Measurements from ENCODE around the gene RNF43.

Gene RNF43

GRCh38 chr17:58376472-58377000 is 40.8 kb downstream of the RNF43 start:
- Histone ChIP-seq H3K27me3 (ENCODE audit: insufficient read depth, insufficient read length) (no peaks in the 10 kb centered on the region), H3K4me1 (ENCODE audit: insufficient read depth, insufficient read length) (peaks cover 14% of the 10 kb centered on the region), H3K4me3 (ENCODE audit: insufficient read length, low read depth) (no peak overlapping the region), H3K36me3 (ENCODE audit: insufficient read depth, insufficient read length, low read length) (peaks cover 12% of the 10 kb centered on the region), H3K9me3 (ENCODE audit: insufficient read depth, low read length) (no peaks in the 10 kb centered on the region), H3K9ac (ENCODE audit: insufficient read length, low read depth) (no peak overlapping the region)
- DNase-seq (ENCODE audit: low read depth, low spot score) = no peak
- TF ChIP-seq SUZ12 (IDR thresholded peaks at IDR 0.05; ENCODE audit: extremely low read depth, insufficient read depth, insufficient read length) (no peak), YY1 (IDR thresholded peaks at IDR 0.05; ENCODE audit: insufficient read depth, insufficient read length) (no peak), ZNF274 (IDR thresholded peaks at IDR 0.05; ENCODE audit: low read depth, low read length) (no peak)

DNA sequence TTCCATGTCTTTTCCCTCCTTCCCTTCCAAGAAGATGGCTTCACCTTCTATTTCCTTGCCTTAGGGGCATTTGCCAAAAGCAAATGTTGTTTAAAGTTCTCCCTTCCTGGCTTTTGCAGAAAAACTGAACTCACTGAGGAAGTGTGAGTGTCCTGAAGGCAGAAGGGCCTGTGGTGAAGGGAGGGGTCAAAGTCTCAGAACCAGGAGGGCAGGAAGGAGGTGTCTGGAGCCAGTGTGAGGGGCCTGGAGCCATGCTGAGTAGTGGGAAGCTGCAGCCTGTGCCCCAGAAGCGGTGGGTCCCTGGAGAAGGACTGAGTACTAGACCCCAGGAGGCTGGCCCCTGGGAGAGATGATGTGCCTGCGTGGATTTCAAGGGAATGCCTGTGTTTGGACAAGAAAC is 41.5 kb downstream of the RNF43 start:
- TF ChIP-seq ZNF274 (IDR thresholded peaks at IDR 0.05; ENCODE audit: low read depth, low read length) (no peak), YY1 (IDR thresholded peaks at IDR 0.05; ENCODE audit: insufficient read depth, insufficient read length) (no peak), SUZ12 (IDR thresholded peaks at IDR 0.05; ENCODE audit: extremely low read depth, insufficient read depth, insufficient read length) (no peak)
- no peak for DNase-seq (ENCODE audit: low read depth, low spot score)
- peaks cover 18% of the 10 kb centered on the region for H3K36me3 ChIP-seq (ENCODE audit: insufficient read depth, insufficient read length, low read length)
- no peaks in the 10 kb centered on the region for H3K9me3 ChIP-seq (ENCODE audit: insufficient read depth, low read length)
- H3K27me3 ChIP-seq (ENCODE audit: insufficient read depth, insufficient read length) = no peaks in the 10 kb centered on the region
- H3K4me3 ChIP-seq (ENCODE audit: insufficient read length, low read depth) = no peak overlapping the region
- no peak overlapping the region for H3K9ac ChIP-seq (ENCODE audit: insufficient read length, low read depth)
- peaks cover 16% of the 10 kb centered on the region for H3K4me1 ChIP-seq (ENCODE audit: insufficient read depth, insufficient read length)

- no peaks in the 10 kb centered on the region for H3K27me3 ChIP-seq (ENCODE audit: insufficient read depth, insufficient read length)
- TF ChIP-seq ZNF274 (IDR thresholded peaks at IDR 0.05; ENCODE audit: low read depth, low read length) (no peak), SUZ12 (IDR thresholded peaks at IDR 0.05; ENCODE audit: extremely low read depth, insufficient read depth, insufficient read length) (no peak), YY1 (IDR thresholded peaks at IDR 0.05; ENCODE audit: insufficient read depth, insufficient read length) (no peak)
- H3K4me1 ChIP-seq (ENCODE audit: insufficient read depth, insufficient read length) = peaks cover 16% of the 10 kb centered on the region
- no peaks in the 10 kb centered on the region for H3K9me3 ChIP-seq (ENCODE audit: insufficient read depth, low read length)
- H3K4me3 ChIP-seq (ENCODE audit: insufficient read length, low read depth) = no peak overlapping the region
- H3K9ac ChIP-seq (ENCODE audit: insufficient read length, low read depth) = no peak overlapping the region
- H3K36me3 ChIP-seq (ENCODE audit: insufficient read depth, insufficient read length, low read length) = peaks cover 23% of the 10 kb centered on the region
- no peak for DNase-seq (ENCODE audit: low read depth, low spot score)
Measured at GRCh38 chr17:58375256-58375655, 42.1 kb downstream of the RNF43 start.

- peaks cover 31% of the 10 kb centered on the region for H3K36me3 ChIP-seq (ENCODE audit: insufficient read depth, insufficient read length, low read length)
- no peaks in the 10 kb centered on the region for H3K9me3 ChIP-seq (ENCODE audit: insufficient read depth, low read length)
- TF ChIP-seq ZNF274 (IDR thresholded peaks at IDR 0.05; ENCODE audit: low read depth, low read length) = no peak
- no peak for TF ChIP-seq YY1 (IDR thresholded peaks at IDR 0.05; ENCODE audit: insufficient read depth, insufficient read length)
- TF ChIP-seq SUZ12 (IDR thresholded peaks at IDR 0.05; ENCODE audit: extremely low read depth, insufficient read depth, insufficient read length) = no peak
- peaks cover 16% of the 10 kb centered on the region for H3K4me1 ChIP-seq (ENCODE audit: insufficient read depth, insufficient read length)
- H3K27me3 ChIP-seq (ENCODE audit: insufficient read depth, insufficient read length) = no peaks in the 10 kb centered on the region
- no peak overlapping the region for H3K4me3 ChIP-seq (ENCODE audit: insufficient read length, low read depth)
- H3K9ac ChIP-seq (ENCODE audit: insufficient read length, low read depth) = no peak overlapping the region
- DNase-seq (ENCODE audit: low read depth, low spot score) = no peak
Measured at GRCh38 chr17:58373923-58374322, 43.4 kb downstream of the RNF43 start.

DNA sequence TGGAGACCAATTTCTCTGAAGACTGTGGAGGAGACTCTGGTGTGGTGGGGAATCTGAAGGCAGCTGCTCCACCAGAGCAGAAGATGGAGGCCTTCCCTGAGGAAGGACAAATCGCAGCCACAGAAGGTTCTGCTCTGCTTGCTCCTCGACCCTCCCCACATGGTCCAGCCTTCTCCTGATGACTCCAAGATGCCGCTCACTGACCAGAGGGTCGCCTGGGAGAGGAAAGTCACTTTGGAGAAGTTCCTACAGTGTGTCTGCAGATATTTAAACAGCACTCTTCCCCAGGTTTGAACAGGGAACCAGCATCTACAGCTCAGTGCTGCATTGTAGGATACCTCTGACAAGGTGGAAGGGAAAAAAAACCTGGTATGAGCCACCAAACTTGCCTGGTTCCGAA is 44.3 kb downstream of the RNF43 start:
- Histone ChIP-seq H3K4me1 (ENCODE audit: insufficient read depth, insufficient read length) (peaks cover 16% of the 10 kb centered on the region), H3K36me3 (ENCODE audit: insufficient read depth, insufficient read length, low read length) (peaks cover 34% of the 10 kb centered on the region), H3K9me3 (ENCODE audit: insufficient read depth, low read length) (no peaks in the 10 kb centered on the region), H3K27me3 (ENCODE audit: insufficient read depth, insufficient read length) (no peaks in the 10 kb centered on the region), H3K9ac (ENCODE audit: insufficient read length, low read depth) (no peak overlapping the region), H3K4me3 (ENCODE audit: insufficient read length, low read depth) (no peak overlapping the region)
- no peak for DNase-seq (ENCODE audit: low read depth, low spot score)
- no peak for TF ChIP-seq SUZ12 (IDR thresholded peaks at IDR 0.05; ENCODE audit: extremely low read depth, insufficient read depth, insufficient read length)
- no peak for TF ChIP-seq ZNF274 (IDR thresholded peaks at IDR 0.05; ENCODE audit: low read depth, low read length)
- TF ChIP-seq YY1 (IDR thresholded peaks at IDR 0.05; ENCODE audit: insufficient read depth, insufficient read length) = no peak

DNA sequence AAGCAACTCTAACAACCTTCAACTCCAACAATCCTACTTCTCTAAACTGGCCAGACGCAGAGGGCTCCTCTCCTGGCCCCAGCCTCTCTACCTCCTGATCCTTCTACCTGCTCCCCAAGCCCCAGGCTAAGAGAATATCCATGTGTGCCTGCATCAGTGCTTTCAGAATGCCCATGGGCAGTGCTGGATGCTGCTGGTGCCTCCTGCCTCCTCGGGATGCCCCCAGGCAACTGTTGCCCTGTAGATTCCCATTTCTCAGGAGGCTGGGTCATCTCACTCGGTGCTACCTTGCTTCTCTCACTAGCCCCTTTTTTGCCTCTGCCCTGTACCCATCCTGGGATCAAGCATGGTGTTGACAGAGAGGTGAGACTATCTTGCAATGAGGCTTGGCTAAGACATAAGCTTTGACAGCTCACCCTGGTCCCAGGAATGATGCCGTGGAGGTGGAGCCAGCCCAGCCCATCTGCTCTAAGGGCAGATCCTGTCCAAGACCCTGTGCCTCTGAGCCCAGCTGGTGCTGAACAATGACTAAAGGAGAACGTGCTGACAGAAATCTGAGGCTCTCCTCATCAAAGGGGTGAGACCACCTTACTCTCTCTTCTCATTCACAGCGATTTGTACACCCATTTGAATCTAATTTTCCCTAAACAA is 45.9 kb downstream of the RNF43 start:
- TF ChIP-seq YY1 (IDR thresholded peaks at IDR 0.05; ENCODE audit: insufficient read depth, insufficient read length) = no peak
- TF ChIP-seq SUZ12 (IDR thresholded peaks at IDR 0.05; ENCODE audit: extremely low read depth, insufficient read depth, insufficient read length) = no peak
- no peak for TF ChIP-seq ZNF274 (IDR thresholded peaks at IDR 0.05; ENCODE audit: low read depth, low read length)
- Histone ChIP-seq H3K9me3 (ENCODE audit: insufficient read depth, low read length) (no peaks in the 10 kb centered on the region), H3K27me3 (ENCODE audit: insufficient read depth, insufficient read length) (no peaks in the 10 kb centered on the region), H3K4me3 (ENCODE audit: insufficient read length, low read depth) (no peak overlapping the region), H3K4me1 (ENCODE audit: insufficient read depth, insufficient read length) (peaks cover 7% of the 10 kb centered on the region), H3K9ac (ENCODE audit: insufficient read length, low read depth) (no peak overlapping the region), H3K36me3 (ENCODE audit: insufficient read depth, insufficient read length, low read length) (peaks cover 43% of the 10 kb centered on the region)
- no peak for DNase-seq (ENCODE audit: low read depth, low spot score)

DNA sequence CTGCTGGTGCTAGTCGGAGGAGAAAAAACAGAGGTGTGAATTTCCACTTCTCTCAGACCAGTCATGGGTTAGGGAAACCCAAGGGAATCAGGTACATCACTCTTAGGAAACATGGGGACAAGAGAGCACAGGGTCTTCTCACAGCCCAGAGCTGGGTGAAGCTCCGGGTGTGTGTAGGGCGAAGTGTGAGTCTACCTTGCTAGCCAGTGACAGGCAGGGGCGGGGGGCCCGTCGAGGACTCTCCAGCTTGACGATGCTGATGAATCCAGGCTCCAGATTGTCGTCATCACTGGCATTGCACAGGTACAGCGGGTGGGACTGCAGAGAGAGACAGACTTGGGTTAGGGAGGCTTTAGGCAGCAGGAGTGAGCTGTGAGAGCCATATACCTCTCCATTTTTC is 46.6 kb downstream of the RNF43 start:
- Histone ChIP-seq H3K9ac (ENCODE audit: insufficient read length, low read depth) (no peak overlapping the region), H3K9me3 (ENCODE audit: insufficient read depth, low read length) (no peaks in the 10 kb centered on the region), H3K4me3 (ENCODE audit: insufficient read length, low read depth) (no peak overlapping the region), H3K36me3 (ENCODE audit: insufficient read depth, insufficient read length, low read length) (peaks cover 43% of the 10 kb centered on the region), H3K27me3 (ENCODE audit: insufficient read depth, insufficient read length) (no peaks in the 10 kb centered on the region), H3K4me1 (ENCODE audit: insufficient read depth, insufficient read length) (peaks cover 7% of the 10 kb centered on the region)
- TF ChIP-seq SUZ12 (IDR thresholded peaks at IDR 0.05; ENCODE audit: extremely low read depth, insufficient read depth, insufficient read length) (no peak), YY1 (IDR thresholded peaks at IDR 0.05; ENCODE audit: insufficient read depth, insufficient read length) (no peak), ZNF274 (IDR thresholded peaks at IDR 0.05; ENCODE audit: low read depth, low read length) (no peak)
- no peak for DNase-seq (ENCODE audit: low read depth, low spot score)
